K562 (cell line): ENCODE data around the gene ABCA13. TPM values are rescaled to one million over a fixed set of nuclear protein-coding genes. Genes with fewer than 3 reads are reported as not detected.

Experiments used
- ATAC-seq: fragments of 200-7000 bp; cut with Tn5 transposase; 3 replicates; pipeline ENCODE4 v1.9.1; 2020; ENCODE audit warnings: moderate library complexity
- BruUV-seq: library from RNA; stranded (reverse); fragments of 400-500 nt; replicated peaks from 2 replicates; lab custom pipeline; 2021; lab: Mats Ljungman, UMichigan
- CTCF ChIA-PET: fragments of 300-600 bp; formaldehyde crosslinking; extraction: SDS; loops from one replicate; lab custom pipeline; 2021; ENCODE audit warnings: low intra/inter-chr PET ratio; lab: Yijun Ruan, JAX
- POLR2A ChIA-PET: fragments of 300-600, 350-650 bp; sonication (Branson Sonifier 250); formaldehyde crosslinking; extraction: SDS; loops from one replicate; lab custom pipeline; 2021; ENCODE audit warnings: antibody characterized with exemption, inconsistent platforms; lab: Yijun Ruan, JAX
- DNase-seq, 4 experiments: peaks; one replicate each; pipeline versions ENCODE4 v3.0.0 to v3.0.0-alpha.2; 2011 to 2018; ENCODE audit warnings: low spot score in 3 of 4, mixed read lengths in 3 of 4; ENCODE audit errors: extremely low read depth in 1 of 4
- FAIRE-seq: peaks from 2 replicates; lab custom pipeline; 2011; peaks lifted over from hg19 to GRCh38; lab: Jason Lieb, UNC
- H2AFZ ChIP-seq: 2 replicates; pipeline ENCODE4 v1.6.0; 2011; ENCODE audit warnings: low read depth, low read length, control low read depth, inconsistent platforms
- H3K27ac ChIP-seq: fragments of 200-600 bp; 3 replicates; pipeline ENCODE4 v1.8.0; 2011; ENCODE audit warnings: low read depth, mild to moderate bottlenecking, control low read depth, inconsistent platforms, low read length, moderate library complexity, mixed read lengths; ENCODE audit errors: extremely low read depth
- H3K27me3 ChIP-seq, 2 experiments: fragments of 300-600 bp in 1 of 2; 2 replicates in 1 of 2; 3 replicates in 1 of 2; pipeline versions ENCODE4 v1.6.0 to v1.8.0; 2011; ENCODE audit warnings: inconsistent platforms in 2 of 2, low read length in 2 of 2, mild to moderate bottlenecking in 1 of 2, mixed read lengths in 1 of 2, moderate library complexity in 1 of 2; ENCODE audit not compliant: control insufficient read depth in 2 of 2, insufficient read depth in 2 of 2
- H3K36me3 ChIP-seq: fragments of 300-600 bp; 3 replicates; pipeline ENCODE4 v1.8.0; 2011; ENCODE audit warnings: mild to moderate bottlenecking, low read length, inconsistent platforms; ENCODE audit not compliant: control insufficient read depth, insufficient read depth
- H3K4me1 ChIP-seq, 2 experiments: fragments of 200-600 bp in 1 of 2; replicated peaks in 1 of 2; 2 replicates in 1 of 2; 3 replicates in 1 of 2; pipeline versions ENCODE4 v1.5.1 to v1.8.0; 2011; ENCODE audit warnings: inconsistent platforms in 2 of 2, low read length in 2 of 2, mild to moderate bottlenecking in 1 of 2, mixed read lengths in 1 of 2, moderate library complexity in 1 of 2; ENCODE audit not compliant: control insufficient read depth in 2 of 2, insufficient read depth in 2 of 2
- H3K4me2 ChIP-seq: 2 replicates; pipeline ENCODE4 v1.6.1; 2011; ENCODE audit warnings: low read length, control low read depth, inconsistent platforms, mixed read lengths; ENCODE audit not compliant: insufficient read depth
- H3K4me3 ChIP-seq: fragments of 200-600 bp; sonication (generic), shearing (Covaris generic); 2 replicates; pipeline ENCODE4 v1.5.1; 2016; ENCODE audit warnings: control low read depth, inconsistent platforms
- H3K79me2 ChIP-seq: fragments of 200-600 bp; 3 replicates; pipeline ENCODE4 v1.8.0; 2011; ENCODE audit warnings: low read length, inconsistent platforms; ENCODE audit not compliant: control insufficient read depth, insufficient read depth
- H3K9ac ChIP-seq, 2 experiments: 2 replicates each; pipeline versions ENCODE4 v1.6.0 to v1.6.1; 2011; ENCODE audit warnings: low read depth in 2 of 2, low read length in 2 of 2, control low read depth in 1 of 2, inconsistent platforms in 1 of 2, mild to moderate bottlenecking in 1 of 2, mixed read lengths in 1 of 2; ENCODE audit not compliant: insufficient read depth in 1 of 2
- H3K9me1 ChIP-seq: one replicate; pipeline ENCODE4 v1.6.0; 2011; ENCODE audit warnings: inconsistent platforms, mild to moderate bottlenecking, low read length, moderate library complexity; ENCODE audit not compliant: control insufficient read depth, insufficient read depth
- H3K9me3 ChIP-seq: replicated peaks from 2 replicates; pipeline ENCODE4 v1.5.1; 2011; ENCODE audit warnings: low read depth, low read length, inconsistent platforms; ENCODE audit not compliant: control insufficient read depth, insufficient read depth
- H4K20me1 ChIP-seq: replicated peaks from 2 replicates; pipeline ENCODE4 v1.6.1; 2011; ENCODE audit warnings: low read length, inconsistent platforms, mixed read lengths; ENCODE audit not compliant: control insufficient read depth, insufficient read depth
- COPS2 ChIP-seq: fragments of 450-650 bp; conservative IDR thresholded peaks from 2 replicates; pipeline ENCODE4 v1.6.1; 2016; ENCODE audit warnings: mild to moderate bottlenecking, moderate library complexity
- REST ChIP-seq, 2 experiments: fragments of 450-650 bp; formaldehyde crosslinking in 1 of 2; IDR thresholded peaks; 2 replicates each; pipeline versions ENCODE4 v1.4.0 to v1.6.1; 2014 to 2020; ENCODE audit warnings: mild to moderate bottlenecking in 2 of 2, borderline replicate concordance in 1 of 2, low read depth in 1 of 2
- SMC3 ChIP-seq: conservative IDR thresholded peaks from 2 replicates; pipeline ENCODE4 v1.6.1; 2011; ENCODE audit warnings: low read depth, low read length, improper control_type of control experiment; ENCODE audit not compliant: insufficient read depth
- WGBS: fragments of 100-300 bp; shearing (Covaris generic); methylation state at CpG from one replicate; pipeline ENCODE4 v1.1.6; 2016; ENCODE audit warnings: low coverage, mixed read lengths; ENCODE audit not compliant: insufficient coverage; ENCODE audit errors: missing lambda C conversion rate; 5-methylcytosine and 5-hydroxymethylcytosine counted together
- in situ Hi-C: fragments of 300-500 bp; cut with MboI; formaldehyde crosslinking; loops from 4 replicates; pipeline ENCODE4 v1.15.0; 2018; ENCODE audit warnings: inconsistent platforms, mixed read lengths
- intact Hi-C: fragments of 100-400 bp; cut with micrococcal nuclease; formaldehyde crosslinking; loops from 2 replicates; pipeline ENCODE4 v1.14.2; 2022
- polyA plus RNA-seq, 8 experiments: library from polyadenylated mRNA; depleted of rRNA in 4 of 8; stranded (reverse) in 5 of 8; unstranded in 3 of 8; fragments of >200 nt; fragmentation: Nextera tagmentation in 2 of 8; fragmentation: Illumina TruSeq in 1 of 8; extraction: Ambion mirVana in 2 of 8; extraction: Trizol in 1 of 8; gene quantifications; 2 replicates each; pipeline versions ENCODE4 v1.2.1 to v1.2.3, GENCODE V29; 2011 to 2014; ENCODE audit warnings: inconsistent platforms in 1 of 8, missing spikeins in 1 of 8
- total RNA-seq, 7 experiments: library from RNA; depleted of rRNA in 6 of 7; stranded (reverse); fragments of >200 nt in 6 of 7; fragmentation: Illumina TruSeq in 2 of 7; extraction: Trizol in 2 of 7; gene quantifications; 2 replicates each; pipeline versions ENCODE4 v1.2.1 to v1.2.3, GENCODE V29; 2011 to 2021; ENCODE audit warnings: low replicate concordance in 1 of 7

Gene ABCA13
- total and polyA plus RNA-seq, 9 of the 15 experiments (the other 6 are each of a cell fraction or from before 2014, with no cell fraction given) = 0.14 to 1.5 (median 0.38) TPM

- POLR2A ChIA-PET = no interaction called here
- Histone ChIP-seq H3K27me3 (no peaks in the 10 kb centered on the region), H3K9me3 (no peaks in the 10 kb centered on the region), H3K9ac (no peak overlapping the region), H3K79me2 (no peaks in the 10 kb centered on the region), H4K20me1 (no peaks in the 10 kb centered on the region), H3K4me1 (no peaks in the 10 kb centered on the region), H3K4me3 (no peak overlapping the region), H3K36me3 (no peaks in the 10 kb centered on the region), H2AFZ (no peak overlapping the region), H3K4me2 (no peak overlapping the region), H3K9me1 (no peaks in the 10 kb centered on the region), H3K27ac (no peak overlapping the region)
- DNase-seq (no peak), FAIRE-seq (no peak), ATAC-seq (no peak)
- no TSS peak for BruUV-seq
- CTCF ChIA-PET = no interaction called here
- 0% methylated on average over 7 of the region's 7 CpGs for WGBS
- intact Hi-C loops (loop anchor here (5.0 kb wide), 1 partner anchor 1557 kb away; no protein-coding TSS in a partner anchor), in situ Hi-C loops (no loop called here)
- TF ChIP-seq REST (IDR thresholded peaks at IDR 0.05; ENCODE audit: borderline replicate concordance) (0 out of 2 replicates have a peak, but pooled peaks have one; percentile 20), REST (CRISPR knock-in tag; IDR thresholded peaks at IDR 0.05; ENCODE audit: low read depth) (no peak), COPS2 (no peak), SMC3 (no peak)
Observed at GRCh38 chr7:48295296-48295971, 124.2 kb downstream of the ABCA13 start.
